Activated CD8-positive, alpha-beta memory T cell treated with anti-CD3 and anti-CD28 coated beads for 1 hour (primary cell): ENCODE data around the gene ACOT12.

Experiments
- DNase-seq, 2 donors: peaks; one replicate each; pipeline ENCODE4 v3.0.0-alpha.2; 2020; ENCODE audit warnings: low read depth in 1 of 2; ENCODE audit errors: extremely low read depth in 1 of 2

Gene ACOT12

DNA sequence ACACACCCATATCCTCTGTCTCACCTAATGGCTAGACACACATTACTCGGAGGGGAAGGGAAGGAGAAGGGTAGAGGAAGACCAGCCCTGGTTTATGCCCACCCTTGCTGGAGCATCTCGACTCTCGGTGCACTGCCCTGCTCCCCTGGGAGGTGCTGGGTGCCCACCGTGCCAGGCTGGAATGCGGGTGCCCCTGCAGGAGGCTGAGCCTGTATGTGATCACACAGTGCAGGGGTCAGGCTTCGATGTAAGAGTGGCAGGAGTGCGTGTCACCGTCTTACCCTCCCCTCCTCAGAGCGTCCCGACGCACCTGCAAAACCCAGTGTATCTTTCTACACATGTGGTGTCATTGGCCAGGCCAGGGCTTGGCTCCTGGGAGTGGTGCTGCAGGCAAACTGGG lies 7.3 kb upstream of the ACOT12 start:
- no peak for DNase-seq

DNA sequence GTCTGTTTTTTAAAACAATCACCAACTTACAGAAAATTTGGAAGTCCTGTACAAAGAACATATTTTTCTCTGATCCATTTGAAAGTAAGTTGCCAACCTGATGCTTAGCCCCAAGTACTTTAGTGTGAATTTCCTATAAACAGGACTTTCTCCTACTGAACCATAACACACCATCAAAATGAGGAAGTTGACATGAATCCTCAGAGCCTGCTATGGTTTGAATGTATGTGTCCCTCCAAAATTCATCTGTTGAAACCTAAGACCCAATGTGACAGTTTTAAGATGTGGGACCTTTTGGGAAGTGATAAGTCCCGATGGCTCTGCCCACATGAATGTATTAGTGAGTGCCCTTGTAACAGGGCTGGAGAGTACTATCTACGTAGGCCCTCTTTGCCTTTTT lies 6.4 kb upstream of the ACOT12 start:
- no peak for DNase-seq

DNA sequence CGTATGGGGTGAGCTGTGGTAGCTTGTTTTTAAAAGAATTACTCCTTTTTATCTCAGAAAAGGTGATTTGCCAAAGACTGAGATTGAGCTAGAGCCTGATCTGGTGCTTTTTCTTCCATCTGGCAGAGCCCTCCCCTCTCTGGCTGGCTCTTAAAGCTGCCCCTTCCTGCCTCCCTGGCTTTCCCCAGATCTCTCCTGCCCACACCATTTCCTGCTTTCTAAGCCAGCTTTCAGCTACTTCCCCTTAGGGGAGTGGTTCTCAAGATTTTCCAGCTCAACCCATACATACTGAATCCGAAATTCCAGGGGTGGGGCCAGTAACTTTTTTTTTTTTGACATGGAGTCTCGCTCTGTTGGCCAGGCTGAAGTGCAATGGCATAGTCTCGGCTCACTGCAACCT lies 4.8 kb upstream of the ACOT12 start:
- DNase-seq, result no peak

GRCh38 chr5:81397176-81397575 lies 3.2 kb upstream of the ACOT12 start:
- DNase-seq, result no peak

DNA sequence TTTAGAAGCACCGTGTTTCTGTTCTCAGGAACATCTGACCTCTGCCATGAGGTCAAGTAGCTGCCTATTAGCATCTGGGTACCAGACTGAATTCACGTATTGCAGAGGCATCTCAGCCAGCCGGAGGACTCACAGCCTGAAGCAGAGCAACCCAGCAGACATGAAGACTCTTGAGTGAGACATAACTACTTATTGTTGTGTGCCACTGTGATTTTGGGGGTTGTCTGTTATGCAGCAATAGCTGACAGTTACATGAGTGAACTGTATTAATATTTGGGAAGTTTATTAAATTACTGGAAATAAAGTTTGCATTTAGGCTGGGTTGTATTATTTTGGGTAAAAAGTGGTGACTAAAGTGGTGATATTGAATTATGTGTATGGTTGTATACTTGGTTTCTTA lies 1.3 kb upstream of the ACOT12 start:
- DNase-seq, result no peak

DNA sequence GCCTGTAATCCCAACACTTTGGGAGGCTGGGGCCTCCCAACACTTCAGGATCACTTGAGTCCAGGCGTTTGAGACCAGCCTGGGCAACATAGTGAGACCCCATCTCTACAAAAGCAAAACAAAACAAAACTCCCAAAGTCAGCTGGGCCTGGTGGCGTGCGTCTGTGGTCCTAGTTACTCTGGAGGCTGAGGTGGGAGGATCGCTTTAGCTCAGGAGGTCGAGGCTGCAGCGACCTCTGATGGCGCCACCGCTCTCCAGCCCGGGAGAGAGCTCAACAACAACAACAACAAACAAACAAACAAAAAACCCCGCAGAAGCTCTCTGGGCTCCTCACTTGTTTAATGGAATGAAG lies 528 bp downstream of the ACOT12 start:
- DNase-seq, result no peak

- no peak for DNase-seq
Observed at GRCh38 chr5:81389025-81389424, 4.9 kb downstream of the ACOT12 start.

- no peak for DNase-seq
Observed at GRCh38 chr5:81388169-81388568, 5.8 kb downstream of the ACOT12 start.

GRCh38 chr5:81383867-81384266 lies 10.1 kb downstream of the ACOT12 start:
- DNase-seq, result no peak

GRCh38 chr5:81371354-81371876 lies 22.5 kb downstream of the ACOT12 start:
- no peak for DNase-seq

DNA sequence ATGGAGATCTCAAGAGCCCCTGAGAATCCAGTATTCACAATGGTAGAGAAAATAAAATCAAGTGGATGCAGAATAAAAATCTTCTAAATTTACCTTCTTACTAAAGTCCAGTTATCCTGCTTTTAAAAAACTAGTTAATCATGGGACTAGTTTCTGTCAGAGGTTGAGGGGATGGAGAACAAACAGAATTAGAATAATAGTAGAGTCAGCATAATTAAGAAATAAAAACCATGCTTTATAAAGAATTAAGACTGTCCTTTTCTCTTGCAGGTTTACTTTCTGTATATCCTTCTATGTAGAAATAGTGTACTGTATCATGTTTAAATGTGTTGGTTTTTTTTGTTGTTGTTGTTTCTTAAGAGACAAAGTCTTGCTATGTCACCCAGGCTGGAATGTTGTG lies 23.0 kb downstream of the ACOT12 start:
- DNase-seq, result no peak

DNA sequence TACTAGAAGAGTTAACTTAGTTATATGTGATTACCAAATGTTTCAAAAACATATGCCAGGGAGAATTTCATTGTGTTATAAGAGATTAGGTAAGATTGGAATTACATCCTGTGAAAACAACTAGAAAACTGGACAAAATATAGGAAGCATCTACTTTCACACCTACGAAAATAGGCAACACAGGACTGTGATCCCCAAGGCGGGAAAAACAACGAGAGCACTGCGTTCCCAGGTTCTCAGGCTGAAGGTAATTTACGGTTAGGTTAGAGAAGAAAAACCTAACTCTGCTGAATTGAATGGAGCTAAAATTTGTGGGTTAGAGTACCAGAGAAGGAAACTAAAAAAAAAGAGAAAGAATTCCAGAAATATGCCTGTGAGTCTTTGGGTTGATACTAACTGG lies 28.4 kb downstream of the ACOT12 start:
- no peak for DNase-seq

- no peak for DNase-seq
Observed at GRCh38 chr5:81363093-81363871, 30.7 kb downstream of the ACOT12 start.

GRCh38 chr5:81361600-81361999 lies 32.3 kb downstream of the ACOT12 start:
- no peak for DNase-seq

DNA sequence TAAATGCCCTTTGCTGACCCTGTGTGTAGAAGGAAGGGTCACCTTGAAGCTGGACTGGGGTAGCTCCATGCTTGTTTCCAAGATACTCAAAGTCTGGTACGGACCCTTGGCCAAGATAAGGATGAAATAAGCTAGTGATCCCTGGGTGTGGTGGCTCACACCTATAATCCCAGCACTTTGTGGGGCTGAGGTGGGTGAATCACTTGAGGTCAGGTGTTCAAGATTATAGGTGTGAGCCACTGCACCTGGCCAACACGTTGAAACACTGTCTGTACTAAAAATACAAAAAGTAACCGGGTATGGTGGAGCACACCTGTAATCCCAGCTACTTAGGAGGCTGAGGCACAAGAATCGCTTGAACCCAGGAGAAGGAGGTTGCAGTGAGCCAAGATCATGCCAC lies 33.3 kb downstream of the ACOT12 start:
- DNase-seq, result no peak

GRCh38 chr5:81359881-81360280 lies 34.1 kb downstream of the ACOT12 start:
- no peak for DNase-seq

DNA sequence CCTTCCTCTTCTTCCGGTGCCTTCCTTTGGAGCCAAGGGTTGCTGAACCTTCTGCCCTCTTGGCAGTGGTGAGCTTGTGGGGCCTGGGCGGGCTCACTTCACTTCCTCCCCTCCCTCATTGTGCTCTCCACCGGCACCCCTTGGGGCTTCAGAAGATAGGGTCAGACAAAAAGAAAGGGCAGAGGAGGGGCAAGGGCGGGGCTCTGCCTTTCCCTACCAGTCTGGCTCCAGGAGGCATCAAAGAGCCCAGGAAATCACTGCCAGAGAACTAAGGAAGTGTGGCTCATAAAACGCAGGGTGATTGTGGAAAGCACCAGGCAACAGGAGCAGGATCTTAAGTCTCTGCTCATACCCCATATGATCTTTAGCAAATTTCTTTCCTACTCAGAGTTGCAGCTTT lies 34.8 kb downstream of the ACOT12 start:
- DNase-seq, result no peak

- DNase-seq, result no peak
Observed at GRCh38 chr5:81355291-81356251, 38.4 kb downstream of the ACOT12 start.

GRCh38 chr5:81354093-81354492 lies 39.8 kb downstream of the ACOT12 start:
- no peak for DNase-seq

DNA sequence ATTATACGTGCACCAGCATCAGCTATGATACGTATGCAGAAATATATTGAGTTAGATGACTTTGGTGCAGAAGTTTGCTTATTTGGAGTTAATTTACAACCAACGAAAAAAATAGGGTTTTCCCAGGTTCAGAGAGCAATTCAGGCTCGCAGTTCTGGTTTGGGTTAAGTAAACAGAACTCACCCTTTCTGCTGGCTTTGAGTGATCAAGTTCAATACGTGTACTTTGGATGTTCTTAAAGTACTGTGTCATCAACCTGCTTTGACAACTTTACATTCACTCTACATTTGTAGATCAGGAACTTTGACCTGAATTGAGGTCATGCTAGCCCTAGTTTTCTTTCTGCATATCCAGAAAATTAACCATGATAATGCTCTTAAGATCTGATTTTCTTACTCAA lies 40.7 kb downstream of the ACOT12 start:
- no peak for DNase-seq

DNA sequence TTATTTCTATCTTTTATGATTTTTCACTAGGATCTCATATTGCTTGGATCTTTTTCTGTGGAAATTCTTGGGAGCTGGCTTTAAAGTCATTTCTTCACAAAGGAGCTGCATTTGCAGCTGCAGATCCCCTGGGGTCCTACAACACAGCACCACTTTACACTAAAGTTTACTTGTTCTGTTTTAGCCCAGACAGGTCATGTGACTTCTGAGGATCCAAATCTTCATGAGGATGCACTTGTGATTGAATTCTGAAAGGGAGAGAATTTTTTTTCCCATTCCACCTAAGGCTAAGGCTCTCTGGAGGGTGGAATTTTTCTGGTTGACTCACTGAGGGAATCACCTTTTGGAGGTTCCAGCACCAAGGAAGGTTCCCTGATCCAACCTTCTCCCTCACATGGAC lies 43.4 kb downstream of the ACOT12 start:
- no peak for DNase-seq

- DNase-seq, result no peak
Observed at GRCh38 chr5:81349161-81349560, 44.8 kb downstream of the ACOT12 start.
